Measurements from ENCODE around the gene CSNK1G1. TPM values are rescaled to one million over a fixed set of nuclear protein-coding genes. Genes with fewer than 3 reads are reported as not detected.

The CSNK1G1 gene
- total RNA-seq, 1 experiment from 2014 or later, result 19.6 TPM

- H3K79me2 ChIP-seq (ENCODE audit: low read depth), result peaks cover 16% of the 10 kb centered on the region; the same call in 1 of the 2 replicates
- H3K9me3 ChIP-seq (ENCODE audit: insufficient read depth, low read depth), result no peaks in the 10 kb centered on the region
- TF ChIP-seq CTCF (conservative IDR thresholded peaks at IDR 0.05) (no peak), EZH2 (IDR thresholded peaks at IDR 0.05; ENCODE audit: low read depth) (no peak)
- no peak overlapping the region for H3K4me3 ChIP-seq
- peaks cover 32% of the 10 kb centered on the region for H3F3A ChIP-seq (ENCODE audit: insufficient read depth, low read depth)
- H3K27me3 ChIP-seq (ENCODE audit: insufficient read depth, low read depth), result no peaks in the 10 kb centered on the region
- DNase-seq, result no peak
- peaks cover 47% of the 10 kb centered on the region for H3K4me1 ChIP-seq (replicated peaks; ENCODE audit: insufficient read depth)
- BruUV-seq (replicated peaks), result no TSS peak
- peak overlapping the region; percentile 57 for H3K4me2 ChIP-seq
- peak overlapping the region; percentile 70 for H3K27ac ChIP-seq
- H3K9me2 ChIP-seq (ENCODE audit: insufficient read depth), result no peaks in the 10 kb centered on the region
- no peaks in the 10 kb centered on the region for H3K36me3 ChIP-seq (ENCODE audit: low read depth)
- no peaks in the 10 kb centered on the region; the same call in 1 of the 2 replicates for H4K20me1 ChIP-seq (ENCODE audit: insufficient read depth)
- CTCF ChIA-PET, result interaction anchor here (0.6 kb wide), 4 partner anchors 419 to 1141 kb away, joined by 3 to 5 read pairs (median 4); no protein-coding TSS in a partner anchor
- POLR2A ChIA-PET (ENCODE audit: unreplicated experiment), result no interaction called here
- intact Hi-C loops (cut with micrococcal nuclease; ENCODE audit: unreplicated experiment), result no loop called here
- no peak overlapping the region for H2AFZ ChIP-seq
Observed at GRCh38 chr15:64247535-64247905, 108.5 kb downstream of the CSNK1G1 start.

GRCh38 chr15:64246364-64247189, 109.4 kb downstream of the CSNK1G1 start:
- no TSS peak for BruUV-seq (replicated peaks)
- intact Hi-C loops (cut with micrococcal nuclease; ENCODE audit: unreplicated experiment), result no loop called here
- no peaks in the 10 kb centered on the region for H3K9me3 ChIP-seq (ENCODE audit: insufficient read depth, low read depth)
- no peaks in the 10 kb centered on the region for H3K36me3 ChIP-seq (ENCODE audit: low read depth)
- ChIA-PET POLR2A (ENCODE audit: unreplicated experiment) (interaction anchor here (0.6 kb wide), 1 partner anchor 215 kb away, joined by 3 read pairs; no protein-coding TSS in a partner anchor), CTCF (no interaction called here)
- no peaks in the 10 kb centered on the region for H3K27me3 ChIP-seq (ENCODE audit: insufficient read depth, low read depth)
- H3K9me2 ChIP-seq (ENCODE audit: insufficient read depth), result no peaks in the 10 kb centered on the region
- peaks cover 47% of the 10 kb centered on the region for H3K4me1 ChIP-seq (replicated peaks; ENCODE audit: insufficient read depth)
- no peak overlapping the region for H3K27ac ChIP-seq
- DNase-seq, result peak in 1 of 2 experiments; percentile 27
- no peak overlapping the region for H3K4me3 ChIP-seq
- H4K20me1 ChIP-seq (ENCODE audit: insufficient read depth), result no peaks in the 10 kb centered on the region; the same call in 1 of the 2 replicates
- TF ChIP-seq EZH2 (IDR thresholded peaks at IDR 0.05; ENCODE audit: low read depth) (no peak), CTCF (conservative IDR thresholded peaks at IDR 0.05) (no peak)
- H3K4me2 ChIP-seq, result no peak overlapping the region
- peaks cover 16% of the 10 kb centered on the region; the same call in 1 of the 2 replicates for H3K79me2 ChIP-seq (ENCODE audit: low read depth)
- no peak overlapping the region for H2AFZ ChIP-seq
- H3F3A ChIP-seq (ENCODE audit: insufficient read depth, low read depth), result peaks cover 32% of the 10 kb centered on the region

- Histone ChIP-seq H3K27ac (no peak overlapping the region), H3K79me2 (ENCODE audit: low read depth) (0 out of 2 replicates have a peak, but pooled peaks cover 12% of the 10 kb centered on the region), H3K9me3 (ENCODE audit: insufficient read depth, low read depth) (no peaks in the 10 kb centered on the region), H3K27me3 (ENCODE audit: insufficient read depth, low read depth) (no peaks in the 10 kb centered on the region), H3F3A (ENCODE audit: insufficient read depth, low read depth) (peaks cover 32% of the 10 kb centered on the region), H2AFZ (no peak overlapping the region), H3K4me2 (no peak overlapping the region), H3K9me2 (ENCODE audit: insufficient read depth) (no peaks in the 10 kb centered on the region), H4K20me1 (ENCODE audit: insufficient read depth) (no peaks in the 10 kb centered on the region; the same call in 1 of the 2 replicates), H3K36me3 (ENCODE audit: low read depth) (no peaks in the 10 kb centered on the region), H3K4me1 (replicated peaks; ENCODE audit: insufficient read depth) (peaks cover 38% of the 10 kb centered on the region), H3K4me3 (no peak overlapping the region)
- BruUV-seq (replicated peaks), result no TSS peak
- intact Hi-C loops (cut with micrococcal nuclease; ENCODE audit: unreplicated experiment), result no loop called here
- ChIA-PET CTCF (no interaction called here), POLR2A (ENCODE audit: unreplicated experiment) (interaction anchor here (0.7 kb wide), 1 partner anchor 133 kb away, joined by 4 read pairs; no protein-coding TSS in a partner anchor)
- DNase-seq, result no peak
- TF ChIP-seq EZH2 (IDR thresholded peaks at IDR 0.05; ENCODE audit: low read depth) (no peak), CTCF (conservative IDR thresholded peaks at IDR 0.05) (no peak)
Observed at GRCh38 chr15:64245405-64245804, 110.6 kb downstream of the CSNK1G1 start.
